Gastrocnemius medialis (tissue), 4 donors: ENCODE results near the gene BTAF1. TPM values are rescaled to one million over a fixed set of nuclear protein-coding genes. Genes with fewer than 3 reads are reported as not detected.

Source experiments
- ATAC-seq, 2 donors: fragments of 150-250 bp; one replicate each; pipeline ENCODE4 v1.9.1; 2016
- DNase-seq, 2 donors: peaks; one replicate each; pipeline ENCODE4 v3.0.0-alpha.2; 2019
- H3K27ac ChIP-seq, 4 donors: fragments of 200-600 bp; sonication (generic); 1 replicate in 1 of 4; 2 replicates in 3 of 4; pipeline ENCODE4 v1.5.1; 2016 to 2018; ENCODE audit warnings: mild to moderate bottlenecking in 2 of 4, moderate library complexity in 1 of 4
- H3K27me3 ChIP-seq, 3 donors: fragments of 200-600 bp; sonication (generic) in 2 of 3; 1 replicate in 1 of 3; 2 replicates in 2 of 3; pipeline versions ENCODE4 v1.5.1 to v1.6.0; 2016 to 2019; ENCODE audit warnings: mild to moderate bottlenecking in 1 of 3, moderate library complexity in 1 of 3
- H3K36me3 ChIP-seq, 2 donors: fragments of 200-600 bp; sonication (generic) in 1 of 2; one replicate each; pipeline ENCODE4 v1.5.1; 2017 to 2018
- H3K4me1 ChIP-seq, 2 donors: fragments of 200-600 bp; sonication (generic) in 1 of 2; one replicate each; pipeline ENCODE4 v1.5.1; 2016 to 2017; ENCODE audit warnings: mild to moderate bottlenecking in 2 of 2
- H3K4me3 ChIP-seq, 4 donors: fragments of 200-600 bp; sonication (generic) in 3 of 4; 1 replicate in 1 of 4; 2 replicates in 3 of 4; pipeline ENCODE4 v1.5.1; 2016 to 2019; ENCODE audit warnings: mild to moderate bottlenecking in 2 of 4
- H3K9me3 ChIP-seq, 3 donors: fragments of 200-600 bp; sonication (generic) in 2 of 3; 1 replicate in 1 of 3; 2 replicates in 2 of 3; pipeline ENCODE4 v1.5.1; 2016 to 2019
- CTCF ChIP-seq, 5 experiments: fragments of 450-650 bp in 3 of 5; fragments of 200-600 bp in 2 of 5; sonication (generic) in 2 of 5; IDR thresholded peaks in 4 of 5; conservative IDR thresholded peaks in 1 of 5; 1 replicate in 4 of 5; 2 replicates in 1 of 5; pipeline ENCODE4 v1.5.1; 2016 to 2019; ENCODE audit warnings: antibody characterized with exemption in 5 of 5, mild to moderate bottlenecking in 3 of 5, moderate library complexity in 3 of 5
- POLR2A ChIP-seq, 2 donors: fragments of 450-650 bp; IDR thresholded peaks; one replicate each; pipeline ENCODE4 v1.6.1; 2017; ENCODE audit warnings: antibody characterized with exemption in 2 of 2, mild to moderate bottlenecking in 2 of 2, moderate library complexity in 2 of 2
- in situ Hi-C, 4 donors: fragments of 200-750 bp; cut with MboI; loops; one replicate each; pipeline versions ENCODE4 v1.15.0 to v1.8.0; 2017; ENCODE audit warnings: low sequenced_read_pairs in 4 of 4
- intact Hi-C: fragments of 100-400 bp; cut with DNase I; formaldehyde crosslinking; loops from one replicate; pipeline ENCODE4 v1.15.1; 2023; ENCODE audit warnings: low total_unique reads
- total RNA-seq, 4 donors: library from RNA; depleted of rRNA; stranded (reverse); fragments of >200 nt; gene quantifications; one replicate each; pipeline versions ENCODE4 v1.1.0 to v1.2.3, GENCODE V29; 2016

BTAF1 gene
- total RNA-seq, 4 donors from 2014 or later = 10.5 to 23.7 (median 11.3) TPM

- no peaks in the 10 kb centered on the region for H3K36me3 ChIP-seq
- no peaks in the 10 kb centered on the region for H3K4me1 ChIP-seq
- intact Hi-C loops (no loop called here), in situ Hi-C loops (no loop called here)
- H3K27me3 ChIP-seq = no peaks in the 10 kb centered on the region
- H3K9me3 ChIP-seq = no peaks in the 10 kb centered on the region
- TF ChIP-seq CTCF (IDR thresholded peaks at IDR 0.05 in 4 of 5, conservative IDR thresholded peaks at IDR 0.05 in 1 of 5) (no peak), POLR2A (IDR thresholded peaks at IDR 0.05) (no peak)
- DNase-seq (no peak), ATAC-seq (no peak)
- H3K4me3 ChIP-seq = no peak overlapping the region
- H3K27ac ChIP-seq = no peak overlapping the region
Measured at GRCh38 chr10:91896212-91896756, 27.3 kb upstream of the BTAF1 start.

- H3K27ac ChIP-seq = no peak overlapping the region
- no peaks in the 10 kb centered on the region for H3K36me3 ChIP-seq
- no peaks in the 10 kb centered on the region for H3K4me1 ChIP-seq
- no peaks in the 10 kb centered on the region for H3K9me3 ChIP-seq
- ATAC-seq = no peak
- in situ Hi-C loops = no loop called here
- TF ChIP-seq POLR2A (IDR thresholded peaks at IDR 0.05) (no peak), CTCF (IDR thresholded peaks at IDR 0.05 in 4 of 5, conservative IDR thresholded peaks at IDR 0.05 in 1 of 5) (no peak)
- H3K4me3 ChIP-seq = no peak overlapping the region
- no peaks in the 10 kb centered on the region for H3K27me3 ChIP-seq
- DNase-seq = no peak
- intact Hi-C loops = no loop called here
Measured at GRCh38 chr10:91897421-91897820, 26.1 kb upstream of the BTAF1 start.

GRCh38 chr10:91901784-91902677, 21.5 kb upstream of the BTAF1 start:
- intact Hi-C loops = no loop called here
- Histone ChIP-seq H3K27ac (no peak overlapping the region), H3K9me3 (no peaks in the 10 kb centered on the region), H3K4me1 (no peaks in the 10 kb centered on the region), H3K4me3 (no peak overlapping the region), H3K27me3 (no peaks in the 10 kb centered on the region), H3K36me3 (no peaks in the 10 kb centered on the region)
- DNase-seq (no peak), ATAC-seq (peak; percentile 73 to 82)
- in situ Hi-C loops = no loop called here
- no peak for TF ChIP-seq CTCF (IDR thresholded peaks at IDR 0.05 in 4 of 5, conservative IDR thresholded peaks at IDR 0.05 in 1 of 5)
- TF ChIP-seq POLR2A (IDR thresholded peaks at IDR 0.05) = no peak

- Histone ChIP-seq H3K36me3 (no peaks in the 10 kb centered on the region), H3K9me3 (no peaks in the 10 kb centered on the region), H3K27me3 (no peaks in the 10 kb centered on the region), H3K4me1 (peaks cover 7 to 16% of the 10 kb centered on the region in 2 donors), H3K4me3 (peak overlapping the region in 1 of 4 donors; percentile 70), H3K27ac (no peak overlapping the region)
- in situ Hi-C loops = no loop called here
- ATAC-seq = no peak
- DNase-seq = no peak
- intact Hi-C loops = no loop called here
- TF ChIP-seq POLR2A (IDR thresholded peaks at IDR 0.05) = no peak
- TF ChIP-seq CTCF (IDR thresholded peaks at IDR 0.05 in 4 of 5, conservative IDR thresholded peaks at IDR 0.05 in 1 of 5) = no peak
Measured at GRCh38 chr10:91907033-91907594, 16.5 kb upstream of the BTAF1 start.
